HEK293 (cell line): ENCODE results near the gene GPR180.
A peak's percentile ranks its signal among the peaks of the same experiment; 100 is the strongest.

Experiments used
- CTCF ChIA-PET: fragments of 350-600 bp; formaldehyde crosslinking; extraction: SDS; loops from one replicate; lab custom pipeline; 2021; ENCODE audit warnings: antibody characterized with exemption; lab: Yijun Ruan, JAX
- POLR2A ChIA-PET: fragments of 300-600 bp; formaldehyde crosslinking; extraction: SDS; loops from one replicate; lab custom pipeline; 2020; ENCODE audit warnings: antibody characterized with exemption, inconsistent platforms; lab: Yijun Ruan, JAX
- H3K27ac ChIP-seq: fragments of 200-500 bp; sonication (Bioruptor generic); 2 replicates; pipeline ENCODE4 v1.5.1; 2014; ENCODE audit warnings: low read depth, low read length, control low read depth, inconsistent platforms; ENCODE audit errors: extremely low read depth
- H3K36me3 ChIP-seq, 2 experiments: fragments of 200-500 bp in 1 of 2; sonication (Bioruptor generic) in 1 of 2; 1 replicate in 1 of 2; 2 replicates in 1 of 2; pipeline ENCODE4 v1.5.1; 2014 to 2017; ENCODE audit warnings: inconsistent platforms in 2 of 2, low read length in 2 of 2; ENCODE audit not compliant: control insufficient read depth in 2 of 2, insufficient read depth in 1 of 2
- H3K4me1 ChIP-seq: fragments of 200-500 bp; sonication (Bioruptor generic); 2 replicates; pipeline ENCODE4 v1.5.1; 2014; ENCODE audit warnings: mild to moderate bottlenecking, low read length, inconsistent platforms; ENCODE audit not compliant: control insufficient read depth, insufficient read depth
- H3K4me3 ChIP-seq: 2 replicates; pipeline ENCODE4 v1.5.1; 2011; ENCODE audit warnings: low read depth, mild to moderate bottlenecking, control low read depth, low read length, moderate library complexity
- H3K9me3 ChIP-seq: fragments of 200-500 bp; sonication (Bioruptor generic); 2 replicates; pipeline ENCODE4 v1.5.1; 2014; ENCODE audit warnings: low read depth, low read length, inconsistent platforms; ENCODE audit not compliant: control insufficient read depth, insufficient read depth
- EGR2 ChIP-seq: fragments of 450-650 bp; formaldehyde crosslinking; IDR thresholded peaks from 2 replicates; pipeline ENCODE4 v1.5.1; 2016; ENCODE audit warnings: low read depth, missing biosample characterization, missing genetic modification characterization
- KLF16 ChIP-seq: fragments of 450-650 bp; formaldehyde crosslinking; IDR thresholded peaks from 2 replicates; pipeline ENCODE4 v1.5.1; 2017; ENCODE audit warnings: missing biosample characterization, missing genetic modification characterization
- YY1 ChIP-seq: fragments of 450-650 bp; formaldehyde crosslinking; IDR thresholded peaks from 2 replicates; pipeline ENCODE4 v1.5.1; 2018; ENCODE audit warnings: missing biosample characterization, missing genetic modification characterization
- ZBTB49 ChIP-seq: fragments of 450-650 bp; formaldehyde crosslinking; IDR thresholded peaks from 2 replicates; pipeline ENCODE4 v1.5.1; 2016; ENCODE audit warnings: missing biosample characterization, missing genetic modification characterization, low read depth
- ZNF132 ChIP-seq: fragments of 450-650 bp; formaldehyde crosslinking; IDR thresholded peaks from 2 replicates; pipeline ENCODE4 v1.5.1; 2017; ENCODE audit warnings: missing biosample characterization, missing genetic modification characterization, borderline replicate concordance
- ZNF18 ChIP-seq: fragments of 450-650 bp; formaldehyde crosslinking; IDR thresholded peaks from 2 replicates; pipeline ENCODE4 v1.5.1; 2016; ENCODE audit warnings: missing biosample characterization, missing genetic modification characterization
- ZNF184 ChIP-seq: fragments of 450-650 bp; IDR thresholded peaks from 2 replicates; pipeline ENCODE4 v1.5.1; 2018; ENCODE audit warnings: missing biosample characterization, mild to moderate bottlenecking, missing genetic modification characterization
- ZNF26 ChIP-seq: fragments of 450-650 bp; formaldehyde crosslinking; IDR thresholded peaks from 2 replicates; pipeline ENCODE4 v1.5.1; 2016; ENCODE audit warnings: missing biosample characterization, missing genetic modification characterization
- ZNF280D ChIP-seq: fragments of 450-650 bp; formaldehyde crosslinking; IDR thresholded peaks from 2 replicates; pipeline ENCODE4 v1.5.1; 2016; ENCODE audit warnings: missing biosample characterization, missing genetic modification characterization
- ZNF302 ChIP-seq: fragments of 450-650 bp; formaldehyde crosslinking; IDR thresholded peaks from 2 replicates; pipeline ENCODE4 v1.5.1; 2016; ENCODE audit warnings: missing biosample characterization, missing genetic modification characterization, low read depth
- ZNF391 ChIP-seq: fragments of 450-650 bp; formaldehyde crosslinking; IDR thresholded peaks from 2 replicates; pipeline ENCODE4 v1.5.1; 2016; ENCODE audit warnings: low read depth, missing biosample characterization, missing genetic modification characterization, borderline replicate concordance
- ZNF48 ChIP-seq: fragments of 450-650 bp; formaldehyde crosslinking; IDR thresholded peaks from 2 replicates; pipeline ENCODE4 v1.5.1; 2016; ENCODE audit warnings: missing biosample characterization, missing genetic modification characterization
- ZNF558 ChIP-seq: fragments of 450-650 bp; formaldehyde crosslinking; IDR thresholded peaks from 2 replicates; pipeline ENCODE4 v1.5.1; 2016; ENCODE audit warnings: missing biosample characterization, missing genetic modification characterization
- ZNF585B ChIP-seq: fragments of 450-650 bp; formaldehyde crosslinking; IDR thresholded peaks from 2 replicates; pipeline ENCODE4 v1.5.1; 2016; ENCODE audit warnings: missing biosample characterization, missing genetic modification characterization
- TF ChIP-seq, protein P1 (sequence below): fragments of 450-650 bp; formaldehyde crosslinking; IDR thresholded peaks from 2 replicates; pipeline ENCODE4 v1.5.1; 2016; ENCODE audit warnings: missing biosample characterization, missing genetic modification characterization, borderline replicate concordance
- TF ChIP-seq, protein P2 (sequence below): fragments of 450-650 bp; IDR thresholded peaks from 2 replicates; pipeline ENCODE4 v1.5.1; 2018; ENCODE audit warnings: missing biosample characterization, mild to moderate bottlenecking, missing genetic modification characterization

The GPR180 gene

DNA sequence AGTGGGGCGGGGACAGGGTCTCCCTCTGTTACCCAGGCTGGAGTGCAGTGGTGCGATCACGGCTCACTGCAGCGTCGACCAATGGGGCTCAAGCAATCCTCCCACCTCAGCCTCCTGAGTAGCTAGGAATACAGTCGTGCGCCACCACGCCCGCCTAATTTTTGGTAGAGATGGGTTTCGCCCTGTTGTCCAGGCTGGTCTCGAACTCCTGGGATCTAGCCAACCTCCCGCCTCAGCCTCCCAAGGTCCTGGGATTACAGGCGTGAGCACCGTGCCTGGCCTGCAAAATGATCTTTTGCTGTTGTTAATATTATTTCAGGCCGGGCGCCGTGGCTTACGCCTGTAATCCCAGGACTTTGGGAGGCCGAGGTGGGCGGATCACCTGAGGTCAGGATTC, 5.1 kb upstream of the GPR180 start:
- ChIA-PET POLR2A (interaction anchor here (0.7 to 2.0 kb wide), 8 partner anchors 8 to 60 kb away, joined by 3 to 28 read pairs (median 4); no protein-coding TSS in a partner anchor), CTCF (interaction anchor here (0.6 to 0.7 kb wide), 2 partner anchors 129 to 1583 kb away, joined by 3 to 4 read pairs; no protein-coding TSS in a partner anchor)
- H3K4me3 ChIP-seq = peak overlapping the region; percentile 85
- no peak overlapping the region for H3K27ac ChIP-seq
- no peaks in the 10 kb centered on the region for H3K9me3 ChIP-seq
- H3K4me1 ChIP-seq = no peaks in the 10 kb centered on the region
- TF ChIP-seq KLF16 (tag by site-specific recombination) (no peak), ZNF132 (tag by site-specific recombination) (no peak), ZNF558 (tag by site-specific recombination) (no peak), ZNF585B (tag by site-specific recombination) (no peak), ZNF280D (tag by site-specific recombination) (no peak), ZNF48 (tag by site-specific recombination) (no peak), ZBTB49 (tag by site-specific recombination) (no peak), ZNF391 (tag by site-specific recombination) (no peak), ZNF18 (no peak)
- TF ChIP-seq, protein P1, sequence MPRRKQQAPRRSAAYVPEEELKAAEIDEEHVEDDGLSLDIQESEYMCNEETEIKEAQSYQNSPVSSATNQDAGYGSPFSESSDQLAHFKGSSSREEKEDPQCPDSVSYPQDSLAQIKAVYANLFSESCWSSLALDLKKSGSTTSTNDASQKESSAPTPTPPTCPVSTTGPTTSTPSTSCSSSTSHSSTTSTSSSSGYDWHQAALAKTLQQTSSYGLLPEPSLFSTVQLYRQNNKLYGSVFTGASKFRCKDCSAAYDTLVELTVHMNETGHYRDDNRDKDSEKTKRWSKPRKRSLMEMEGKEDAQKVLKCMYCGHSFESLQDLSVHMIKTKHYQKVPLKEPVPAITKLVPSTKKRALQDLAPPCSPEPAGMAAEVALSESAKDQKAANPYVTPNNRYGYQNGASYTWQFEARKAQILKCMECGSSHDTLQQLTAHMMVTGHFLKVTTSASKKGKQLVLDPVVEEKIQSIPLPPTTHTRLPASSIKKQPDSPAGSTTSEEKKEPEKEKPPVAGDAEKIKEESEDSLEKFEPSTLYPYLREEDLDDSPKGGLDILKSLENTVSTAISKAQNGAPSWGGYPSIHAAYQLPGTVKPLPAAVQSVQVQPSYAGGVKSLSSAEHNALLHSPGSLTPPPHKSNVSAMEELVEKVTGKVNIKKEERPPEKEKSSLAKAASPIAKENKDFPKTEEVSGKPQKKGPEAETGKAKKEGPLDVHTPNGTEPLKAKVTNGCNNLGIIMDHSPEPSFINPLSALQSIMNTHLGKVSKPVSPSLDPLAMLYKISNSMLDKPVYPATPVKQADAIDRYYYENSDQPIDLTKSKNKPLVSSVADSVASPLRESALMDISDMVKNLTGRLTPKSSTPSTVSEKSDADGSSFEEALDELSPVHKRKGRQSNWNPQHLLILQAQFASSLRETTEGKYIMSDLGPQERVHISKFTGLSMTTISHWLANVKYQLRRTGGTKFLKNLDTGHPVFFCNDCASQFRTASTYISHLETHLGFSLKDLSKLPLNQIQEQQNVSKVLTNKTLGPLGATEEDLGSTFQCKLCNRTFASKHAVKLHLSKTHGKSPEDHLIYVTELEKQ = no peak
- H3K36me3 ChIP-seq = peaks cover 0 to 17% of the 10 kb centered on the region in 2 experiments; a peak in 2 of 3 replicates

DNA sequence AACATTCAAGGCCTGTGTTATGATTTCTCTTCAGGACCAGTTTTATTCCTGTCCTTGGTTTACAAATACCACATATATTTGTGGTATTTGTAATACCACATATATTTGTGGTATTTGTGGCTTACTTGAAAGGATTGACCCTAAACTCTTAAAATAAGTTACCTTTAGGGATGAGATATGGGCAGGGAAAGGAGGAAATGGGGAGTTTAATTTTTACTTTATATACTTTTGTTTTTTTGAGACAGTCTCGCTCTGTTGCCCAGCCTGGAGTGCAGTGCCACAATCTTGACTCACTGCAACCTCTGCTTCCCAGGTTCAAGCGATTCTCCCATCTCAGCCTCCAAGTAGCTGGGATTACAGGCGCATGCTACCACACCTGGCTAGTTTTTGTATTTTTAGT, 3.4 kb upstream of the GPR180 start:
- H3K4me1 ChIP-seq = no peaks in the 10 kb centered on the region
- H3K27ac ChIP-seq = no peak overlapping the region
- no peaks in the 10 kb centered on the region for H3K9me3 ChIP-seq
- CTCF ChIA-PET = interaction anchor here (0.7 kb wide), 1 partner anchor 22 kb away, joined by 4 read pairs; no protein-coding TSS in a partner anchor
- H3K4me3 ChIP-seq = no peak overlapping the region
- POLR2A ChIA-PET = no interaction called here
- H3K36me3 ChIP-seq = peaks cover 0 to under 1% of the 10 kb centered on the region in 2 experiments; a peak in 1 of 3 replicates
- TF ChIP-seq ZNF184 (tag by site-specific recombination) = no peak
- TF ChIP-seq, protein P1 = no peak
- TF ChIP-seq ZNF302 (tag by site-specific recombination) = no peak
- no peak for TF ChIP-seq YY1 (tag by site-specific recombination)
- no peak for TF ChIP-seq EGR2
- TF ChIP-seq ZNF26 = no peak
- TF ChIP-seq, protein P2, sequence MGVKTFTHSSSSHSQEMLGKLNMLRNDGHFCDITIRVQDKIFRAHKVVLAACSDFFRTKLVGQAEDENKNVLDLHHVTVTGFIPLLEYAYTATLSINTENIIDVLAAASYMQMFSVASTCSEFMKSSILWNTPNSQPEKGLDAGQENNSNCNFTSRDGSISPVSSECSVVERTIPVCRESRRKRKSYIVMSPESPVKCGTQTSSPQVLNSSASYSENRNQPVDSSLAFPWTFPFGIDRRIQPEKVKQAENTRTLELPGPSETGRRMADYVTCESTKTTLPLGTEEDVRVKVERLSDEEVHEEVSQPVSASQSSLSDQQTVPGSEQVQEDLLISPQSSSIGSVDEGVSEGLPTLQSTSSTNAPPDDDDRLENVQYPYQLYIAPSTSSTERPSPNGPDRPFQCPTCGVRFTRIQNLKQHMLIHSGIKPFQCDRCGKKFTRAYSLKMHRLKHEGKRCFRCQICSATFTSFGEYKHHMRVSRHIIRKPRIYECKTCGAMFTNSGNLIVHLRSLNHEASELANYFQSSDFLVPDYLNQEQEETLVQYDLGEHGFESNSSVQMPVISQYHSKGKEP (tag by site-specific recombination) = no peak
